CD4-positive, alpha-beta T cell (primary cell): ENCODE results near the gene BIN2. TPM values are rescaled to one million over a fixed set of nuclear protein-coding genes. Genes with fewer than 3 reads are reported as not detected.
"Not testable (repeated sequence)": the region's sequence is repeated elsewhere in the genome, so short reads cannot be mapped to it uniquely, and the experiment has no call there.

Experiments used
- ATAC-seq: fragments of 200-7000 bp; cut with Tn5 transposase; one replicate; pipeline ENCODE4 v1.10.0; 2022; ENCODE audit warnings: mild to moderate bottlenecking; ENCODE audit not compliant: poor library complexity
- CTCF ChIA-PET: fragments of 350-600 bp; sonication (Branson Sonifier 250); formaldehyde crosslinking; loops from one replicate; lab custom pipeline; 2021; ENCODE audit warnings: antibody characterized with exemption, inconsistent platforms; lab: Charles Lee
- POLR2A ChIA-PET: fragments of 350-600 bp; sonication (Branson Sonifier 250); formaldehyde crosslinking; loops from one replicate; lab custom pipeline; 2021; ENCODE audit warnings: antibody characterized with exemption, inconsistent platforms; lab: Charles Lee
- DNase-seq, 14 experiments: peaks; one replicate each; pipeline ENCODE4 v3.0.0-alpha.2; 2013 to 2020; ENCODE audit warnings: mixed read lengths in 2 of 14
- H3K27ac ChIP-seq, 2 donors: one replicate each; pipeline versions ENCODE4 v1.5.1 to v1.7.0; 2013; ENCODE audit warnings: low read length in 2 of 2, low read depth in 1 of 2, mild to moderate bottlenecking in 1 of 2
- H3K27me3 ChIP-seq, 2 experiments: 1 replicate in 1 of 2; 2 replicates in 1 of 2; pipeline versions ENCODE4 v1.6.1 to v1.7.0; 2013; ENCODE audit warnings: low read length in 2 of 2, control low read depth in 1 of 2, mild to moderate bottlenecking in 1 of 2, moderate library complexity in 1 of 2; ENCODE audit not compliant: insufficient read depth in 2 of 2, control insufficient read depth in 1 of 2
- H3K36me3 ChIP-seq: one replicate; pipeline ENCODE4 v1.6.1; 2013; ENCODE audit warnings: low read length, control low read depth; ENCODE audit not compliant: insufficient read depth
- H3K4me1 ChIP-seq: one replicate; pipeline ENCODE4 v1.6.1; 2013; ENCODE audit warnings: low read length, control low read depth; ENCODE audit not compliant: insufficient read depth
- H3K4me3 ChIP-seq: one replicate; pipeline ENCODE4 v1.5.1; 2013; ENCODE audit warnings: mild to moderate bottlenecking, low read length, moderate library complexity
- H3K9me3 ChIP-seq, 2 experiments: 1 replicate in 1 of 2; 2 replicates in 1 of 2; pipeline versions ENCODE4 v1.6.1 to v1.7.0; 2013; ENCODE audit warnings: low read length in 2 of 2, mild to moderate bottlenecking in 2 of 2, control low read depth in 1 of 2, moderate library complexity in 1 of 2; ENCODE audit not compliant: control insufficient read depth in 1 of 2, insufficient read depth in 1 of 2
- H3K27ac Mint-ChIP-seq: one replicate; pipeline ENCODE4 v1.8.0; 2020; ENCODE audit warnings: mixed read lengths
- H3K27me3 Mint-ChIP-seq: one replicate; pipeline ENCODE4 v1.8.0; 2021; ENCODE audit warnings: mixed read lengths
- H3K36me3 Mint-ChIP-seq: one replicate; pipeline ENCODE4 v1.8.0; 2021; ENCODE audit warnings: low read depth, mixed read lengths
- H3K4me1 Mint-ChIP-seq: one replicate; pipeline ENCODE4 v1.8.0; 2021; ENCODE audit warnings: low read depth, mixed read lengths
- H3K4me3 Mint-ChIP-seq: one replicate; pipeline ENCODE4 v1.8.0; 2020; ENCODE audit warnings: mild to moderate bottlenecking, mixed read lengths
- H3K9me3 Mint-ChIP-seq: one replicate; pipeline ENCODE4 v1.8.0; 2020; ENCODE audit warnings: mixed read lengths
- CTCF ChIP-seq: fragments of 200-600 bp; IDR thresholded peaks from one replicate; pipeline ENCODE4 v1.8.0; 2022; ENCODE audit warnings: antibody characterized with exemption, mild to moderate bottlenecking
- intact Hi-C, 2 experiments: fragments of 100-400 bp; cut with DNase I in 1 of 2; cut with micrococcal nuclease in 1 of 2; formaldehyde crosslinking; loops; one replicate each; pipeline versions ENCODE4 v1.15.1 to v1.9.0; 2023 to 2025; cut with DNase I, micrococcal nuclease
- total RNA-seq, 174 experiments: library from RNA in 2 of 174; stranded (reverse) in 2 of 174; gene quantifications; one replicate each; pipeline ENCODE4 v1.2.3 and lab custom pipeline; 2021 to 2026

Gene BIN2
- total RNA-seq, 2 experiments from 2014 or later, result 127 to 138 TPM

GRCh38 chr12:51295651-51296050, 28.3 kb downstream of the BIN2 start:
- peaks cover 85% of the 10 kb centered on the region for H3K36me3 Mint-ChIP-seq
- TF ChIP-seq CTCF, result no peak
- DNase-seq (no peak), ATAC-seq (no peak)
- ChIA-PET CTCF (interaction anchor here (4.5 kb wide), 1 partner anchor 46 kb away, joined by 14 read pairs; no protein-coding TSS in a partner anchor), POLR2A (no interaction called here)
- peak overlapping the region; percentile 31 for H3K27ac Mint-ChIP-seq
- peaks cover 17% of the 10 kb centered on the region for H3K4me1 Mint-ChIP-seq
- peaks cover 90% of the 10 kb centered on the region for H3K36me3 ChIP-seq
- H3K27ac ChIP-seq, result no peak overlapping the region
- H3K4me3 Mint-ChIP-seq, result no peak overlapping the region
- H3K9me3 Mint-ChIP-seq, result no peaks in the 10 kb centered on the region
- no peak overlapping the region for H3K4me3 ChIP-seq
- H3K4me1 ChIP-seq, result no peaks in the 10 kb centered on the region
- no peaks in the 10 kb centered on the region for H3K27me3 Mint-ChIP-seq
- intact Hi-C loops, result no loop called here
- no peaks in the 10 kb centered on the region for H3K9me3 ChIP-seq
- no peaks in the 10 kb centered on the region for H3K27me3 ChIP-seq

GRCh38 chr12:51294097-51294496, 29.9 kb downstream of the BIN2 start:
- DNase-seq, H3K4me3 Mint-ChIP-seq, H3K9me3 Mint-ChIP-seq, H3K9me3 ChIP-seq, H3K27me3 ChIP-seq, ATAC-seq, H3K27ac ChIP-seq, H3K4me3 ChIP-seq, H3K4me1 ChIP-seq, intact Hi-C loops, H3K27me3 Mint-ChIP-seq: not testable (repeated sequence)
- H3K36me3 ChIP-seq, result peaks cover 89% of the 10 kb centered on the region
- Mint-ChIP-seq H3K4me1 (peaks cover 17% of the 10 kb centered on the region), H3K36me3 (peaks cover 85% of the 10 kb centered on the region), H3K27ac (peak overlapping the region; percentile 27)
- ChIA-PET POLR2A (interaction anchor here (1.3 kb wide), 1 partner anchor 23 kb away, joined by 4 read pairs; no protein-coding TSS in a partner anchor), CTCF (interaction anchor here (0.5 to 4.5 kb wide), 2 partner anchors 47 to 263 kb away, joined by 3 to 14 read pairs; no protein-coding TSS in a partner anchor)

DNA sequence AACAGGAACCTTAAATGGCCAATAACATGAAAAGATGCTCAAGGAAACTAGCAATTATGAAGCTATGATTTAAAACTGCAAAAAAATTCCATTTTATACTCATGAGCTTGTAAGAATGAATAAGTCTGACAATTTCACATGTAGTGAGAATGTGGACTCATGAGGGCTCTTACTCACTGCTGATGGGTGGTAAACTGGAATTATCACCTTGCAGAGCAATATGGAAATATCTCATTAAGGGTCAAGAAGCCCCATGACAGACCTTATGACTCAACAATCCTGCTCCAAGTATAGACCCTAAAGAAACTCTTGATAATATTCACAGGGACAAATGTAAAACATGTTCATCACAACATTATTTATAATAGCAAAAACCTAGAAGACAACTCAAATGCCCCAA, 30.3 kb downstream of the BIN2 start:
- no peaks in the 10 kb centered on the region for H3K4me1 ChIP-seq
- DNase-seq (no peak), ATAC-seq (no peak)
- Mint-ChIP-seq H3K36me3 (peaks cover 85% of the 10 kb centered on the region), H3K4me1 (peaks cover 17% of the 10 kb centered on the region), H3K27ac (peak overlapping the region; percentile 27), H3K4me3 (no peak overlapping the region), H3K9me3 (no peaks in the 10 kb centered on the region), H3K27me3 (no peaks in the 10 kb centered on the region)
- H3K9me3 ChIP-seq, result no peaks in the 10 kb centered on the region
- no peak overlapping the region for H3K27ac ChIP-seq
- no peak overlapping the region for H3K4me3 ChIP-seq
- ChIA-PET CTCF (interaction anchor here (4.5 kb wide), 1 partner anchor 48 kb away, joined by 14 read pairs; no protein-coding TSS in a partner anchor), POLR2A (interaction anchor here (1.3 kb wide), 1 partner anchor 23 kb away, joined by 4 read pairs; no protein-coding TSS in a partner anchor)
- no peaks in the 10 kb centered on the region for H3K27me3 ChIP-seq
- peaks cover 89% of the 10 kb centered on the region for H3K36me3 ChIP-seq
- intact Hi-C loops, result no loop called here
- TF ChIP-seq CTCF, result no peak

GRCh38 chr12:51291603-51292513, 32.1 kb downstream of the BIN2 start:
- CTCF ChIA-PET, result interaction anchor here (1.2 kb wide), 1 partner anchor 50 kb away, joined by 5 read pairs; no protein-coding TSS in a partner anchor
- peaks cover 79% of the 10 kb centered on the region for H3K36me3 Mint-ChIP-seq

More at GRCh38 chr12:51291603-51292513, 32.1 kb downstream of the BIN2 start:
- H3K36me3 ChIP-seq, result peaks cover 85% of the 10 kb centered on the region
- H3K9me3 Mint-ChIP-seq, ATAC-seq, H3K4me3 ChIP-seq, H3K4me3 Mint-ChIP-seq, H3K27me3 ChIP-seq, intact Hi-C loops, H3K27me3 Mint-ChIP-seq, H3K27ac ChIP-seq, H3K9me3 ChIP-seq, H3K4me1 ChIP-seq: not testable (repeated sequence)
- POLR2A ChIA-PET, result interaction anchor here (1.7 kb wide), 1 partner anchor 26 kb away, joined by 4 read pairs; no protein-coding TSS in a partner anchor
- DNase-seq, result peak in 4 of 14 experiments; percentile 8 to 41 (median 24)
- peak overlapping the region; percentile 82 for H3K27ac Mint-ChIP-seq
- peaks cover 17% of the 10 kb centered on the region for H3K4me1 Mint-ChIP-seq
